A204.1 (cell line): Measurements from ENCODE around the gene ANKRD11.
"Not testable (repeated sequence)": the region's sequence is repeated elsewhere in the genome, so short reads cannot be mapped to it uniquely, and the experiment has no call there.

Source experiments
- FAIRE-seq: peaks from 2 replicates; lab custom pipeline; 2012; peaks lifted over from hg19 to GRCh38; lab: Jason Lieb, UNC

ANKRD11 gene

GRCh38 chr16:89344846-89345611 is 145.3 kb downstream of the ANKRD11 start:
- FAIRE-seq = no peak

GRCh38 chr16:89344458-89344834 is 145.9 kb downstream of the ANKRD11 start:
- FAIRE-seq = no peak

DNA sequence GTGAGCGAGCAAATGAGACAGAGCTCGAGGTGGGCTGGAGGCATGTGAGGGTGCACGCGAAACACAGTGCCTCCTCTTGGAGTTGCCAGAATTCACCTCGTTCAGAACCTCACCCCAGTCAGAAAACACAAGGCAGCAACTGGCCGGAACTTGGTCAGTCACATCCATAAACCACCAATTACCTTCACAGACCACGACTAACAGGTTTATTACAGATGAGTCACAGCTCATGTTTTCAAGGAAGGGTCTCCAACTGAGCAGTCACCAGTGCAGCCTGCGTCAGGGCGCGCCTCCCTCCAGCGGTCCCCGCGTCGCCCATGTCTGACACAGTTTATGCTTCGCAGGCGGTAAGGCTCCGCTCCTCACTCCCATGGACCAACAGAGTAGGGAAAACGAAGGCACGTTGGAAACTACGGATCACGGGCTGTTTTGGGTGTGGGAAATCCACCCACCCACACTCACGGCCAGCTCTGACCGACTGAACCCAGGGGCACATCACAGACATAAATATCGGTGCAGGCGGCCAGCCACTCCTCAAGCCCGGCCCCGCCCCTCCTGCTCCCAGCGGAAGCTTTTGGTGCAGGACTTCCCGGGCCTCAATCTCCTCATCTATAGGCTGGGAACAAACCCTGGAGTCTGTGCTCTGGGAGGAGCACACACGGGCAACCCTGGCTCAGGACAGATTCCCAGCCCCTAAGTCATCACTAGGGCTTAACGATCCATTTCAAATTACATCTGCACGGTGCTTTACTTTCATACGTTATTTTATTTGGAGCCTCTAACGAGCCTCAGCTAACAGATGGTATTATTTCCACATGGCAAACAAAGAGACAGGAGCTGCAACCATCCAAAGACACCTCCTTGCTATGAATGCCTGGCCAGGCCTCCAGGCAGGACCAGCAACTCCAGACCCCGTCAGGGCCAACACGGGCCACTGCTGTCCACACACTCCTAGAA is 146.6 kb downstream of the ANKRD11 start:
- no peak for FAIRE-seq

DNA sequence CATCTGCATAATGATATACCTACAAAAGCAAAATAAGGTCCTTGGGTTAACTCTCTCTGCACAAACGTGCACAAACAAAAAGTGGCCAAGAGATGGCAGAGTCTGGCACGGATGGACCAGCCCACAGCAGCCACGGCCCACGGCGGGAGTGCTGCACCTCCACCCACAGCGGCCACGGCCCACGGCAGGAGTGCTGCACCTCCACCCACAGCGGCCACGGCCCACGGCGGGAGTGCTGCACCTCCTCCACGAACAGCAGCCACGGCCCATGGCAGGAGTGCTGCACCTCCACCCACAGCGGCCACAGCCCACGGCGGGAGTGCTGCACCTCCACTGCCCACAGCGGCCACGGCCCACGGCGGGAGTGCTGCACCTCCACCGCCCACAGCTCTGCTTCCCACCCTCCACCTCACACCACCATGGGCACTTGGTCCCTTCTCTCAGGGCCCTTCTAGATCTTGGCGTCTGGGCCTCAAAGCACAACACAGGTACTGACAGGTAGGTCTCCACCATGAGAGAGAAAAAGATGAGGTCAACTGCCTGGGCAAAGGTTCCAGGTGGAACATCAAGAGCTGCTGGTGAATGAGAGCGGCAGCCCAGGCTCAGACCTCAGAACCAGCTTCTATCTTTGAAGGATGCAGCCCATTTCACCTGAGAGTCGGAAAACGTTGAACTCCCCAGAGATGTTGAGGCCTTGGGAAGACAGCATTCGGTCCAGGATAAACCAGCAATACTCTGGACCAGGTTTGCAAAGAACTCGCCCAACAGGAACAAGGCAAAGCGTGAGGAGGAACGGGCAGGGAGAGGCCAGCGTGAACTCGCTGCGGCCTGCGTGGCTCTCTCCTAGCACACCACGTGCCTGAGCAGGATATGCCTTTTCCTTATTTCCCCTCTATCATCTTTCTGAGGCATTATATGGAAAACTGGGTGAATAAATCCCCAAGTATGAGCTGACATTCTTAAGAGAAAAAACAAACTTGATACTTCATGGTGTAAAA is 148.4 kb downstream of the ANKRD11 start:
- no peak for FAIRE-seq

DNA sequence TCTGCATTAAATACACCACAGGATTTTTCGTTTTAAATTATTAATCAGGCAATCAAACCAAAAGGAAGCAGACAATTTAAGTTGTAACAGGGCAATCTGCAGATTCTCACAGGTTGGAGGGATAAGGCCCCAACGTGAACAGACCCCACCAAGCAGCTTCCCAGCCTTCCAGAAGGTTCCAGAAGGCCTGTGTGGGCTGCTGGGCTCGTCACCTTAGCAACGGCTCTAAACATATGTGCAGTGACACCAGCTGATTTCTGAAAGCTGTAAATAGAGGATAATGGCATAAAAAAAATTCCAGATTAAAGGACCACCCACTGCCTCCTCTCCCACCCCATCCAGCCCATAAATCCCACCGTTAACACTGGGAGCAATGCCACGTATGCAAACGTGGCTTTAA is 149.1 kb downstream of the ANKRD11 start:
- FAIRE-seq = no peak

- no peak for FAIRE-seq
Observed at GRCh38 chr16:89338863-89339262, 151.5 kb downstream of the ANKRD11 start.

- FAIRE-seq = no peak
Observed at GRCh38 chr16:89337965-89338364, 152.4 kb downstream of the ANKRD11 start.

DNA sequence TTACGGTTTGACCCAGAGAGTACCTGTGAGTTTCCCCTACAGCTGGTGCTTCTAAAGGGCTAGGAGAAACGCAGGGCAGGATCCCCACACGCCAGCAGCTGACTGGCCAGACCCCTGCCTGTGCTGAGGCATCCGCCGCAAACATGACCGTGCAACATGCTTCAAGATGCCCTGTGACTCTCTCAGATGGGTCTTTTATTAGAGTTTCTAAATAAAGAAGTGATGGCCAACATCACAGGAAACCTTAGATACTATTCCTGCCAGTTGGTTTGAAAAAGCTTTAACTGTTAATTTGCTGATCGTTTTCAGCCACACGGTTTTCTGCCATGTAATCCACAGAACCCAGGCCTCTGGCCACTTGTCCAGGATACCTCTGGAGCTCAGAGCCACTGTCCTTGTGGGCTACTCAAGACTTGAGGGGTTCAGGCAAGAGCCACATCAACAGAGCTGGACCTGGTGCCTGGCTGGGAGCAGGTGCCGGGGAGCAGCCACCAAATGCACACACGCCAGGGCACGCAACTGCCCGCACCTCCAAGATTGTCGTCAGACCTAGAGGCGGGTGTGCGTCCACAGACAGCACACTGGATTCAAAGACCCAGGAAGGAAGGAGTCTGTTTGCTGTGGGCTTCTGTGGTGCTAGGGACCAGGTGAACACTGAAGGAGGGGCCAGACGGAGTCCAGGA is 154.4 kb downstream of the ANKRD11 start:
- no peak for FAIRE-seq

DNA sequence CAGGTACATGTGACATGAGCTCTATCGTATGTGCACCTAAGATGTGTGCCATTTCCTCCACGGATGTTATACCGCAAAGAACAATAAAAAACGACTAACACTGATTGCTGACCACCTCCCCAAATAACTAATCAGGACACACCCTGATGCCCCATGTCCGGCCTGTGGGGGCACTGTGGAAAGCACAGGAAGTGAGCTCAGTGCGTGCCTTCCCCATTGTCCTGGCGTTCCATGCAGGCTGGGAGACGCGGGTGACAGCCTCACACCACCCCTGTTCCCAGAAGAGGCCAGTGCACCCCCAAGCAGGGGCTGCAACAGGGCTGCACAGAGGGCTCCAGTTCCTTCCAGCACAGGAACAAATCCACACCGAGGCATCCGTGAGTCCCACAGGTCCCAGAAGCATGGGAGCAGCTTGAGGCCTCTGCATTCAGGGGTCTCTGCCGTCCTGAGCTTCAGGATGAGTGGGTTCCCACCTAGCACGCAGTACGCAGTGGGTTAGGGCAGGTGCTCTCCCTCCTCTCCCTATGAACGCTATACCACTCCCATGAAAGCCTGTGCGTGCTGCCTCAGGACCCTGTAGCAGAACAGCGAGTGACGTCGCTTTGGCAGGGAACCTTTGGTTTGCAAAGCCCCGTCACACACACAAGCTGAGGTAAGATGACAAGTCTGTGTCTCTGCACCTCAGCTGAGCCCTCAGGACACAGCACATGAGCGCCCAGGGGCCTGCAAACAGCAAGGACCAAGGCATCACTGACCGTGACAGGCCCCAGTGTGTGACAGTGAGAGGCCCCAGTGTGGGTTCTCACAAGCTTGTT is 155.2 kb downstream of the ANKRD11 start:
- no peak for FAIRE-seq

DNA sequence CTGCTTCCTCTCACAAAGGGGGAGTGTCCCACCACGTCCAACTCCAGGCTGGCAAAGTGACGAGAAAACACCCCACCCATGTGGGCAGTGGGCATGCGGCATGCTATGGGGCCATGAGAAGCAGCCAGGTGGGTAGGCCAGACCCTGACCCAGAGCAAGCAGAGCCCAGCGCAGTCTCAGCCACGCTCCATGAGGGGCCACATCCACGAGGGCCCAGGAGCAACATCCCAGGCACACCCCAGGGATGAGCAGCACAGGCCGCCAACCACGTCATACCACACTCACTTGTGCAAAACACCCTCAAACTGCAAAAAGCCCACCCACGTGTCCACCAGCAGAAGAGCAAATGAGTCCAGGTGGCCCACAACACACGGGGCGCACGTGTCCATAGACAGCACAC is 155.9 kb downstream of the ANKRD11 start:
- no peak for FAIRE-seq

DNA sequence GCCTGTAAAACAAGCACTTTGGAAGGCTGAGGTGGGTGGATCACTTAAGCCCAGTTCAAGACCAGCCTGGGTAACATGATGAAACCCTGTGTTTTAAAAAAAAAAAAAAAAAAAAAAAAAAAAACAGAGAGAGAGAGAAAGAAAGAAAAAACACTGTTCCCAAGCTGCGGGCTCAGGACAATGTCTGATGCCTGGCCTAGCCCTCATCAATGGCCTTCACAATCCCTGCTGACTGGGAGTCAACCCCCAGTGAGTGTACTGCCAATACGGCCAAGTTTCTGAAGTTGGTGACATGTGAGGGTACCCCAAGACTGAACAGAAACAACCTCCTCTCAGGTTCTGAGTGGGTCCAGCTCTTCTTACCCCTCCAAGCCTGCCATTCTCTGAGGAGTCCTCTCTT is 156.3 kb downstream of the ANKRD11 start:
- no peak for FAIRE-seq

- FAIRE-seq = not testable (repeated sequence)
Observed at GRCh38 chr16:89333401-89334001, 156.9 kb downstream of the ANKRD11 start.

DNA sequence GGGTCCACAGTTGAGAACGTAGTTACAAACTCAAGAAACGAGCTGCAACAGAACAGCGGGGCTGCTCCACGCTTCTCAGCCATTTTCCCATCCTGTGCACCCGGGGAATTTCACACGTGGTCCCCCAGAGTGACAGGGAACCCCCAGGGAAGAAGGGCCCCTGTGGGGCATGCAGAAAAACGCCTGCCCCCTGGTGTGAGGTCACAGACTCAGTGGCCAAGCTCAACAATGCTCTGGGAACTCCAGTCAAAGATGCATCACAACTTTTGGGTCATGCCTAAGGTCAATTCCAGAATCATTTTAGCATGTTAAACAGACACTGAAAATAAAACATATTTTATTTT is 157.5 kb downstream of the ANKRD11 start:
- FAIRE-seq = no peak

GRCh38 chr16:89332243-89332901 is 158.0 kb downstream of the ANKRD11 start:
- FAIRE-seq = no peak

GRCh38 chr16:89331371-89332109 is 158.8 kb downstream of the ANKRD11 start:
- no peak for FAIRE-seq

DNA sequence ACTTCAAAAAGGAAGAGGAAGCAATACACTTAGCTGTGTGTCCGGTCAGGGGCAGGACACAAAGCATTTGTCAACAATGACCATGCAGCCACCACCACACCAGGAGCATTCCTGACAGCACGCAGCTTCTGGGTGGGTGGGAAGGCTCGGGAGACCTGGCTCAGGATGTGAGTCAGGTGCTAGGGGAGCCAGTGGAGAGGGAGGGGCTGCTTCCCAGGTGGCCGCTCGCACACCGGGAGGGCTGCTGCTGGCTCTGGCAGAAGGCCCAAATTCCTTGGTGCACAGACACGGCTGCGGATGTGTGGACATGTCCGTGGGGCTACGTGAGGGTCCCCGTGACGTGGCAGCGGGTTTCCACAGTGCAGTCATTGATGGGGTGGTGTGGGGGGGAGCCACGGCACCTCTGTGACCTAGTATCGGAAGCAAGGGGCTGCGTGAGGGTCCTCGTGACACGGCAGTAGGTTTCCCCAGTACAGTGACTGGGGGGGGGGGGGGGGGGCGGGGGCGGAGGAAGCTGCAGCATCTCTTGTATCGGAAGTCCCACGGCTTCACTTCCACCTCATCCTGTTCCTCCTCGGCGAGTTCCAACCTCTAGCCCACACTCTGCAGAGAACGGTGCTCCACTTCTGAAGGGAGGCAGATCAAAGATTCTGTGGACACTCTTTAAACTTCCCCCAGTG is 160.0 kb downstream of the ANKRD11 start:
- no peak for FAIRE-seq

- not testable (repeated sequence) for FAIRE-seq
Observed at GRCh38 chr16:89329830-89330176, 160.6 kb downstream of the ANKRD11 start.
